H1 (cell line): ENCODE measurements around the gene CCDC12. TPM values are rescaled to one million over a fixed set of nuclear protein-coding genes. Genes with fewer than 3 reads are reported as not detected.

Experiments
- CTCF ChIA-PET: fragments of 300-600 bp; sonication (Branson Sonifier 250); formaldehyde crosslinking; loops from one replicate; lab custom pipeline; 2021; ENCODE audit not compliant: partially characterized antibody; lab: Charles Lee
- POLR2A ChIA-PET: fragments of 300-600 bp; sonication (Branson Sonifier 250); formaldehyde crosslinking; loops from one replicate; lab custom pipeline; 2021; ENCODE audit warnings: inconsistent platforms; ENCODE audit not compliant: partially characterized antibody; lab: Charles Lee
- DNase-seq, 2 experiments: peaks; one replicate each; pipeline versions ENCODE4 v3.0.0 to v3.0.0-alpha.2; 2010 to 2022; ENCODE audit warnings: low spot score in 2 of 2, low read depth in 1 of 2, mixed read lengths in 1 of 2
- FAIRE-seq: peaks from 2 replicates; lab custom pipeline; 2011; peaks lifted over from hg19 to GRCh38; lab: Jason Lieb, UNC
- H2AFZ ChIP-seq: 2 replicates; pipeline ENCODE4 v1.8.1; 2012; ENCODE audit warnings: low read length, inconsistent platforms
- H2AK5ac ChIP-seq: 2 replicates; pipeline ENCODE4 v1.6.1; 2013; ENCODE audit warnings: low read depth, low read length
- H2BK120ac ChIP-seq: replicated peaks from 2 replicates; pipeline ENCODE3; 2013; ENCODE audit warnings: low read depth, low read length, inconsistent platforms
- H2BK12ac ChIP-seq: 2 replicates; pipeline ENCODE4 v1.6.1; 2013; ENCODE audit warnings: low read depth, low read length
- H2BK15ac ChIP-seq: 2 replicates; pipeline ENCODE4 v1.6.1; 2013; ENCODE audit warnings: low read length
- H2BK20ac ChIP-seq: 2 replicates; pipeline ENCODE4 v1.6.1; 2013; ENCODE audit warnings: low read length
- H2BK5ac ChIP-seq: 2 replicates; pipeline ENCODE4 v1.6.1; 2013; ENCODE audit warnings: low read depth, low read length
- H3K14ac ChIP-seq: 2 replicates; pipeline ENCODE4 v1.6.1; 2013; ENCODE audit warnings: inconsistent platforms; ENCODE audit not compliant: insufficient read length
- H3K18ac ChIP-seq: 2 replicates; pipeline ENCODE4 v1.6.1; 2013; ENCODE audit warnings: low read length; ENCODE audit errors: extremely low read depth
- H3K23ac ChIP-seq: 2 replicates; pipeline ENCODE4 v1.6.1; 2013; ENCODE audit warnings: inconsistent platforms; ENCODE audit not compliant: insufficient read length
- H3K23me2 ChIP-seq: 2 replicates; pipeline ENCODE4 v1.6.1; 2013; ENCODE audit warnings: low read depth, low read length
- H3K27ac ChIP-seq: 2 replicates; pipeline ENCODE4 v1.6.1; 2011; ENCODE audit warnings: low read depth, low read length, inconsistent platforms
- H3K27me3 ChIP-seq, 4 experiments: replicated peaks in 1 of 4; 1 replicate in 1 of 4; 2 replicates in 3 of 4; pipeline versions ENCODE4 v1.6.1 to v1.8.1; 2011 to 2013; ENCODE audit warnings: low read length in 3 of 4, mild to moderate bottlenecking in 3 of 4, inconsistent platforms in 2 of 4, mixed read lengths in 2 of 4, moderate library complexity in 1 of 4; ENCODE audit not compliant: control insufficient read depth in 3 of 4, insufficient read depth in 3 of 4; ENCODE audit errors: extremely low read depth in 1 of 4
- H3K36me3 ChIP-seq, 4 experiments: 2 replicates each; pipeline versions ENCODE4 v1.6.1 to v1.8.1; 2011 to 2013; ENCODE audit warnings: mild to moderate bottlenecking in 4 of 4, low read length in 3 of 4, moderate library complexity in 2 of 4, control low read depth in 1 of 4, inconsistent platforms in 1 of 4; ENCODE audit not compliant: insufficient read depth in 4 of 4, control insufficient read depth in 2 of 4
- H3K4ac ChIP-seq: replicated peaks from 2 replicates; pipeline ENCODE3; 2013; ENCODE audit warnings: low read length, low read depth, mixed read lengths, inconsistent platforms; ENCODE audit not compliant: insufficient read length
- H3K4me1 ChIP-seq, 4 experiments: replicated peaks in 1 of 4; 1 replicate in 1 of 4; 2 replicates in 3 of 4; pipeline versions ENCODE4 v1.6.1 to v1.8.1; 2011 to 2013; ENCODE audit warnings: low read length in 3 of 4, inconsistent platforms in 2 of 4, mixed read lengths in 1 of 4; ENCODE audit not compliant: insufficient read depth in 4 of 4, control insufficient read depth in 3 of 4
- H3K4me2 ChIP-seq, 2 experiments: 2 replicates each; pipeline versions ENCODE4 v1.6.1 to v1.8.1; 2011 to 2013; ENCODE audit warnings: low read depth in 2 of 2, low read length in 2 of 2, control low read depth in 1 of 2, inconsistent platforms in 1 of 2, mild to moderate bottlenecking in 1 of 2; ENCODE audit not compliant: insufficient read depth in 1 of 2
- H3K4me3 ChIP-seq, 4 experiments: fragments of 200-600, 300-600 bp in 1 of 4; sonication (generic), shearing (Covaris generic), sonication (Bioruptor Twin) in 1 of 4; 2 replicates each; pipeline versions ENCODE4 v1.5.1 to v1.8.1; 2011 to 2016; ENCODE audit warnings: low read length in 4 of 4, low read depth in 3 of 4, control low read depth in 2 of 4, inconsistent platforms in 2 of 4, mild to moderate bottlenecking in 2 of 4, mixed read lengths in 1 of 4, moderate library complexity in 1 of 4; ENCODE audit not compliant: insufficient read depth in 2 of 4; ENCODE audit errors: extremely low read depth in 1 of 4
- H3K56ac ChIP-seq: replicated peaks from 2 replicates; pipeline ENCODE3; 2013; ENCODE audit warnings: low read depth, mild to moderate bottlenecking, mixed read lengths, low read length, inconsistent platforms; ENCODE audit not compliant: insufficient read length
- H3K79me1 ChIP-seq: 2 replicates; pipeline ENCODE4 v1.6.1; 2013; ENCODE audit warnings: low read depth, low read length, control low read depth
- H3K79me2 ChIP-seq, 2 experiments: 2 replicates each; pipeline versions ENCODE4 v1.6.1 to v1.8.1; 2012 to 2013; ENCODE audit warnings: low read length in 2 of 2, mild to moderate bottlenecking in 2 of 2, inconsistent platforms in 1 of 2; ENCODE audit not compliant: insufficient read depth in 2 of 2, control insufficient read depth in 1 of 2
- H3K9ac ChIP-seq, 4 experiments: replicated peaks in 1 of 4; 1 replicate in 1 of 4; 2 replicates in 3 of 4; pipeline versions ENCODE4 v1.6.1 to v1.8.1; 2011 to 2013; ENCODE audit warnings: low read depth in 3 of 4, low read length in 3 of 4, control low read depth in 2 of 4, mild to moderate bottlenecking in 2 of 4, moderate library complexity in 2 of 4, inconsistent platforms in 1 of 4; ENCODE audit errors: extremely low read depth in 1 of 4
- H3K9me3 ChIP-seq, 2 experiments: 2 replicates each; pipeline versions ENCODE4 v1.6.1 to v1.8.1; 2012 to 2013; ENCODE audit warnings: mild to moderate bottlenecking in 2 of 2, moderate library complexity in 2 of 2, control low read depth in 1 of 2, inconsistent platforms in 1 of 2, low read depth in 1 of 2, low read length in 1 of 2, mixed read lengths in 1 of 2; ENCODE audit not compliant: insufficient read depth in 2 of 2
- H4K20me1 ChIP-seq, 2 experiments: replicated peaks in 1 of 2; 2 replicates each; pipeline versions ENCODE3 to v1.8.1; 2011 to 2013; ENCODE audit warnings: inconsistent platforms in 2 of 2, low read length in 2 of 2, mild to moderate bottlenecking in 1 of 2; ENCODE audit not compliant: insufficient read depth in 2 of 2, control insufficient read depth in 1 of 2
- H4K5ac ChIP-seq: 2 replicates; pipeline ENCODE4 v1.6.1; 2013; ENCODE audit warnings: low read length, low read depth, mixed read lengths, inconsistent platforms; ENCODE audit not compliant: insufficient read length
- H4K8ac ChIP-seq: 2 replicates; pipeline ENCODE4 v1.8.0; 2013; ENCODE audit warnings: mild to moderate bottlenecking, moderate library complexity, low read length, inconsistent platforms; ENCODE audit not compliant: insufficient read depth; ENCODE audit errors: extremely low read depth
- H4K91ac ChIP-seq: replicated peaks from 2 replicates; pipeline ENCODE3; 2013; ENCODE audit warnings: low read length, mixed read lengths, inconsistent platforms; ENCODE audit not compliant: insufficient read length
- BCL11A ChIP-seq, 2 experiments: IDR thresholded peaks; one replicate each; pipeline ENCODE4 v1.6.1; 2011; ENCODE audit warnings: low read depth in 2 of 2, low read length in 2 of 2, mild to moderate bottlenecking in 2 of 2
- CEBPB ChIP-seq: IDR thresholded peaks from 2 replicates; pipeline ENCODE4 v1.6.1; 2012; ENCODE audit warnings: low read depth, low read length
- HDAC2 ChIP-seq, 2 experiments: fragments of 300-600 bp in 1 of 2; sonication (generic) in 1 of 2; IDR thresholded peaks; 2 replicates each; pipeline ENCODE4 v1.6.1; 2011 to 2012; ENCODE audit warnings: low read depth in 2 of 2, low read length in 2 of 2, mild to moderate bottlenecking in 2 of 2, moderate library complexity in 2 of 2, borderline replicate concordance in 1 of 2, inconsistent platforms in 1 of 2
- HDAC6 ChIP-seq: IDR thresholded peaks from one replicate; pipeline ENCODE4 v1.7.1; 2012; ENCODE audit warnings: low read depth, mild to moderate bottlenecking, inconsistent platforms, low read length, moderate library complexity
- PHF8 ChIP-seq: fragments of 200-600 bp; sonication (generic); conservative IDR thresholded peaks from 2 replicates; pipeline ENCODE4 v1.7.1; 2012; ENCODE audit warnings: low read depth, mild to moderate bottlenecking, inconsistent platforms, low read length, moderate library complexity
- RAD21 ChIP-seq, 2 experiments: IDR thresholded peaks in 1 of 2; conservative IDR thresholded peaks in 1 of 2; 2 replicates each; pipeline ENCODE4 v1.6.1; 2011; ENCODE audit warnings: low read depth in 2 of 2, low read length in 2 of 2, improper control_type of control experiment in 1 of 2, inconsistent platforms in 1 of 2, mild to moderate bottlenecking in 1 of 2, moderate library complexity in 1 of 2
- SP1 ChIP-seq: IDR thresholded peaks from 2 replicates; pipeline ENCODE4 v1.6.1; 2011; ENCODE audit warnings: low read depth, low read length
- SP4 ChIP-seq: IDR thresholded peaks from 2 replicates; pipeline ENCODE4 v1.6.1; 2012; ENCODE audit warnings: low read length, inconsistent platforms
- TBP ChIP-seq: IDR thresholded peaks from 2 replicates; pipeline ENCODE4 v1.6.1; 2011; ENCODE audit warnings: low read depth, low read length, improper control_type of control experiment
- whole genome bisulfite sequencing, 2 experiments: shearing (Covaris generic) in 1 of 2; methylation state at CpG; one replicate each; pipeline versions ENCODE4 v1.1.6 to v1.1.7; 2013 to 2015; ENCODE audit warnings: low lambda C conversion rate in 2 of 2, mixed read lengths in 2 of 2, inconsistent platforms in 1 of 2, low coverage in 1 of 2, missing lambda C conversion rate in 1 of 2; ENCODE audit not compliant: insufficient replicate concordance in 2 of 2, insufficient coverage in 1 of 2, insufficient read length in 1 of 2; ENCODE audit errors: extremely low coverage in 1 of 2, missing lambda C conversion rate in 1 of 2; 5-methylcytosine and 5-hydroxymethylcytosine counted together
- polyA plus RNA-seq, 7 experiments: library from polyadenylated mRNA; depleted of rRNA in 3 of 7; stranded (reverse) in 5 of 7; unstranded in 2 of 7; fragments of >200 nt in 5 of 7; fragments of 200-250 nt in 2 of 7; gene quantifications; 1 replicate in 5 of 7; 2 replicates in 1 of 7; 4 replicates in 1 of 7; pipeline versions ENCODE4 v1.2.1 to v1.2.3, GENCODE V29; 2011 to 2013; ENCODE audit warnings: missing spikeins in 2 of 7, mixed read lengths in 2 of 7
- total RNA-seq: library from RNA; stranded (reverse); fragmentation: NEBNext Ultra II Directional; extraction: Animal tissue kit (Norgen Biotek cat#: 25700); gene quantifications from 2 replicates; pipeline ENCODE4 v1.2.1, GENCODE V29; 2021
- TF ChIP-seq, protein P1 (sequence below), 3 experiments: IDR thresholded peaks; 1 replicate in 2 of 3; 2 replicates in 1 of 3; pipeline versions ENCODE4 v1.5.1 to v1.6.1; 2011; ENCODE audit warnings: low read length in 3 of 3, mild to moderate bottlenecking in 3 of 3, inconsistent platforms in 2 of 3, low read depth in 1 of 3, moderate library complexity in 1 of 3; ENCODE audit not compliant: insufficient read depth in 1 of 3; ENCODE audit errors: control extremely low read depth in 1 of 3

CCDC12 gene
- total and polyA plus RNA-seq, 2 of the 8 experiments (the other 6 are each of a cell fraction or from before 2014, with no cell fraction given), result 29.5 to 41.3 TPM

DNA sequence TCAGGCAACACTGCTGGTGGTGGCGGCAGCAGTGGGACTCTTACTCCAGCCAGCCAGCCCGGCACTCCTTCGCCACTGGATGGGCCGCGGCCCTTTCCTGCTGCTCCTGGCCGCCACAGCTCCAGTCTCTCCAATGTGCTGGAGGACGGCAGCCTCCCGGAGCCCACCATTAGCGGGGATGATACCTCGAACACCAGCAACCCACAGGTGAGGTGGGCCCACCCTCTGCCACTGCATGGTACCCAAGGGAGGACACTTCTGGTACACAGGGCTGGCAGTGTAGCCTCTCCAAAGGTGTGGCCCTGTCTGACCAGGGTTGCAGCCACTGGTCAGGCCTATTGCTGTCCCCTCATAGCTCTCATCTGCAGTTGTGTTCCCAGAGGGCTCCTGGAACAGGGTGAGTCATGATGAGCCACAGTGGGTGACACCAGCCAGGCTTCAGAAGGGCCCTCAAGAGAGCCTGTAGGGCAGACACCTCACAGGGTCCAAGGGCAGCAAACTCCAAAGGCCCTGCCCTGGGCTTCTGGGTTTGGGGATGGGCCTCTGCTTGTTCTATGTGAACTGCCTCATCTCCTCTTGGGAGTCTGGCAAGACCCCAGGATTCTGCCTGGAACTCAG lies 23.8 kb upstream of the CCDC12 start:
- peaks cover 0 to 3% (median 1%) of the 10 kb centered on the region in 4 experiments; a peak in 3 of 7 replicates for H3K4me1 ChIP-seq
- POLR2A ChIA-PET, result no interaction called here
- no peak overlapping the region for H2BK5ac ChIP-seq
- no peak for DNase-seq
- no peak overlapping the region for H2AFZ ChIP-seq
- H3K79me1 ChIP-seq, result no peaks in the 10 kb centered on the region
- H4K8ac ChIP-seq, result no peak overlapping the region
- H4K91ac ChIP-seq, result no peak overlapping the region
- H3K4me3 ChIP-seq, result no peak overlapping the region
- FAIRE-seq, result no peak
- no peak overlapping the region for H2AK5ac ChIP-seq
- H3K36me3 ChIP-seq, result peaks cover 3 to 18% (median 16%) of the 10 kb centered on the region in 4 experiments; a peak in 6 of 8 replicates
- H4K5ac ChIP-seq, result no peak overlapping the region
- no peak overlapping the region for H2BK15ac ChIP-seq
- no peaks in the 10 kb centered on the region for H3K79me2 ChIP-seq
- no peak overlapping the region for H2BK20ac ChIP-seq
- peaks cover 3 to 25% of the 10 kb centered on the region in 2 experiments for H4K20me1 ChIP-seq
- no peak overlapping the region for H3K27ac ChIP-seq
- no peak overlapping the region for H2BK12ac ChIP-seq
- H2BK120ac ChIP-seq, result no peak overlapping the region
- no peak overlapping the region for H3K9ac ChIP-seq
- H3K4ac ChIP-seq, result no peak overlapping the region
- no peak overlapping the region for H3K56ac ChIP-seq
- H3K9me3 ChIP-seq, result no peaks in the 10 kb centered on the region
- 91% methylated on average over 5 of the region's 10 CpGs; no CpG with 5 or more reads in 1 of the 2 experiments for WGBS, 2 experiments
- H3K23me2 ChIP-seq, result no peaks in the 10 kb centered on the region
- no peak overlapping the region for H3K23ac ChIP-seq
- CTCF ChIA-PET, result interaction anchor here (1.0 to 14.2 kb wide), 4 partner anchors 9 to 77 kb away, joined by 3 to 130 read pairs (median 54); partner anchors contain the start of genes CCDC12 and NBEAL2
- H3K4me2 ChIP-seq, result no peak overlapping the region
- no peak overlapping the region for H3K18ac ChIP-seq
- H3K27me3 ChIP-seq, result no peaks in the 10 kb centered on the region
- no peak overlapping the region for H3K14ac ChIP-seq
- no peak for TF ChIP-seq SP4
- TF ChIP-seq SP1, result no peak
- TF ChIP-seq, protein P1, sequence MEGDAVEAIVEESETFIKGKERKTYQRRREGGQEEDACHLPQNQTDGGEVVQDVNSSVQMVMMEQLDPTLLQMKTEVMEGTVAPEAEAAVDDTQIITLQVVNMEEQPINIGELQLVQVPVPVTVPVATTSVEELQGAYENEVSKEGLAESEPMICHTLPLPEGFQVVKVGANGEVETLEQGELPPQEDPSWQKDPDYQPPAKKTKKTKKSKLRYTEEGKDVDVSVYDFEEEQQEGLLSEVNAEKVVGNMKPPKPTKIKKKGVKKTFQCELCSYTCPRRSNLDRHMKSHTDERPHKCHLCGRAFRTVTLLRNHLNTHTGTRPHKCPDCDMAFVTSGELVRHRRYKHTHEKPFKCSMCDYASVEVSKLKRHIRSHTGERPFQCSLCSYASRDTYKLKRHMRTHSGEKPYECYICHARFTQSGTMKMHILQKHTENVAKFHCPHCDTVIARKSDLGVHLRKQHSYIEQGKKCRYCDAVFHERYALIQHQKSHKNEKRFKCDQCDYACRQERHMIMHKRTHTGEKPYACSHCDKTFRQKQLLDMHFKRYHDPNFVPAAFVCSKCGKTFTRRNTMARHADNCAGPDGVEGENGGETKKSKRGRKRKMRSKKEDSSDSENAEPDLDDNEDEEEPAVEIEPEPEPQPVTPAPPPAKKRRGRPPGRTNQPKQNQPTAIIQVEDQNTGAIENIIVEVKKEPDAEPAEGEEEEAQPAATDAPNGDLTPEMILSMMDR (IDR thresholded peaks at IDR 0.05; ENCODE audit: control extremely low read depth in 1 of 3, insufficient read depth in 1 of 3, low read depth in 1 of 3, low read length in 3 of 3), result no peak
- TF ChIP-seq TBP, result no peak
- TF ChIP-seq PHF8, result no peak
- no peak for TF ChIP-seq HDAC6
- no peak for TF ChIP-seq BCL11A (IDR thresholded peaks at IDR 0.05; ENCODE audit: low read depth in 2 of 2, low read length in 2 of 2)
- no peak for TF ChIP-seq CEBPB
- TF ChIP-seq HDAC2 (IDR thresholded peaks at IDR 0.05; ENCODE audit: borderline replicate concordance in 1 of 2, low read depth in 2 of 2, low read length in 2 of 2), result no peak
- no peak for TF ChIP-seq RAD21 (IDR thresholded peaks at IDR 0.05 in 1 of 2, conservative IDR thresholded peaks at IDR 0.05 in 1 of 2; ENCODE audit: low read depth in 2 of 2, low read length in 2 of 2)
